Amniotic stem cell (primary cell): ENCODE results near the gene ZNF8.
"Not testable (repeated sequence)": the region's sequence is repeated elsewhere in the genome, so short reads cannot be mapped to it uniquely, and the experiment has no call there.

ENCODE experiments used
- DNase-seq: peaks from one replicate; lab custom pipeline; 2025; lab: John Stamatoyannopoulos, UW

Gene ZNF8

GRCh38 chr19:58278541-58279041 is at the start of gene ZNF8:
Gene ZNF8, plus strand, starts transcription at chr19:58278955. Its CDS starts 127 bp downstream, at chr19:58279082.
- peak; percentile 96 for DNase-seq

- no peak for DNase-seq
These were observed 49.5 kb upstream of the ZNF8 start for GRCh38 chr19:58229255-58229639.

- DNase-seq, result no peak
These were observed 41.4 kb upstream of the ZNF8 start for GRCh38 chr19:58237324-58237723.

GRCh38 chr19:58243351-58243750 is 35.4 kb upstream of the ZNF8 start:
- no peak for DNase-seq

GRCh38 chr19:58248886-58249285 is 29.9 kb upstream of the ZNF8 start:
- no peak for DNase-seq

GRCh38 chr19:58252102-58252685 is 26.6 kb upstream of the ZNF8 start:
- no peak for DNase-seq

GRCh38 chr19:58258259-58258658 is 20.5 kb upstream of the ZNF8 start:
- not testable (repeated sequence) for DNase-seq

GRCh38 chr19:58261600-58261967 is 17.2 kb upstream of the ZNF8 start:
- DNase-seq, result no peak

GRCh38 chr19:58261968-58262921 is 16.5 kb upstream of the ZNF8 start:
- DNase-seq, result no peak

- DNase-seq, result no peak
These were observed 15.8 kb upstream of the ZNF8 start for GRCh38 chr19:58262922-58263296.

- no peak for DNase-seq
These were observed 13.7 kb upstream of the ZNF8 start for GRCh38 chr19:58265100-58265499.

GRCh38 chr19:58268344-58268743 is 10.4 kb upstream of the ZNF8 start:
- DNase-seq, result no peak

GRCh38 chr19:58274771-58275201 is 4.0 kb upstream of the ZNF8 start:
- no peak for DNase-seq

GRCh38 chr19:58275564-58275963 is 3.2 kb upstream of the ZNF8 start:
- no peak for DNase-seq

GRCh38 chr19:58277197-58277596 is 1.6 kb upstream of the ZNF8 start:
- no peak for DNase-seq

GRCh38 chr19:58277748-58278540 is 811 bp upstream of the ZNF8 start:
- DNase-seq, result no peak

- peak; percentile 43 for DNase-seq
These were observed 528 bp downstream of the ZNF8 start for GRCh38 chr19:58279042-58279924.

GRCh38 chr19:58279925-58280316 is 1.2 kb downstream of the ZNF8 start:
- DNase-seq, result no peak

GRCh38 chr19:58284199-58284598 is 5.4 kb downstream of the ZNF8 start:
- no peak for DNase-seq

GRCh38 chr19:58291943-58292342 is 13.2 kb downstream of the ZNF8 start:
- DNase-seq, result no peak

GRCh38 chr19:58294743-58295374 is 16.1 kb downstream of the ZNF8 start:
- DNase-seq, result no peak
